Ovary (tissue), 3 donors: ENCODE data around the gene THAP12.

Experiments
- CTCF ChIP-seq, 3 donors: fragments of 450-650 bp in 2 of 3; fragments of 200-600 bp in 1 of 3; IDR thresholded peaks; one replicate each; pipeline versions ENCODE4 v1.5.1 to v1.8.0; 2016 to 2022; ENCODE audit warnings: antibody characterized with exemption in 3 of 3, mild to moderate bottlenecking in 1 of 3
- POLR2A ChIP-seq: fragments of 450-650 bp; IDR thresholded peaks from one replicate; pipeline ENCODE4 v1.6.1; 2017; ENCODE audit warnings: antibody characterized with exemption, mild to moderate bottlenecking, moderate library complexity
- donor health status: DM: no; HTN: no; CAD: no.

- TF ChIP-seq CTCF (IDR thresholded peaks at IDR 0.05) (no peak), POLR2A (no peak)
Observed at GRCh38 chr11:76339221-76339620, 41.7 kb downstream of the THAP12 start.
